LoVo (cell line): Measurements from ENCODE around the gene FOXO1.
"Not testable (repeated sequence)": the region's sequence is repeated elsewhere in the genome, so short reads cannot be mapped to it uniquely, and the experiment has no call there.

Experiments used
- DNase-seq: peaks from one replicate; pipeline ENCODE4 v3.0.0-alpha.2; 2016; ENCODE audit warnings: low spot score

The FOXO1 gene

GRCh38 chr13:40665126-40666044, 1.1 kb downstream of the FOXO1 start:
- no peak for DNase-seq

GRCh38 chr13:40664350-40665125, 1.9 kb downstream of the FOXO1 start:
- peak; percentile 70 for DNase-seq

- DNase-seq, result not testable (repeated sequence)
Observed at GRCh38 chr13:40664100-40664349, 2.4 kb downstream of the FOXO1 start.

GRCh38 chr13:40662866-40663265, 3.6 kb downstream of the FOXO1 start:
- DNase-seq, result no peak

GRCh38 chr13:40661875-40662665, 4.4 kb downstream of the FOXO1 start:
- no peak for DNase-seq

- DNase-seq, result no peak
Observed at GRCh38 chr13:40660692-40661091, 5.7 kb downstream of the FOXO1 start.

- DNase-seq, result no peak
Observed at GRCh38 chr13:40660141-40660664, 6.2 kb downstream of the FOXO1 start.

GRCh38 chr13:40657951-40658350, 8.5 kb downstream of the FOXO1 start:
- no peak for DNase-seq

GRCh38 chr13:40657307-40657706, 9.1 kb downstream of the FOXO1 start:
- no peak for DNase-seq

- no peak for DNase-seq
Observed at GRCh38 chr13:40656358-40656757, 10.1 kb downstream of the FOXO1 start.

- no peak for DNase-seq
Observed at GRCh38 chr13:40653527-40654318, 12.7 kb downstream of the FOXO1 start.

- DNase-seq, result no peak
Observed at GRCh38 chr13:40652588-40652940, 13.9 kb downstream of the FOXO1 start.

- DNase-seq, result no peak
Observed at GRCh38 chr13:40651866-40652587, 14.4 kb downstream of the FOXO1 start.

GRCh38 chr13:40648841-40649240, 17.6 kb downstream of the FOXO1 start:
- no peak for DNase-seq

GRCh38 chr13:40648040-40648439, 18.4 kb downstream of the FOXO1 start:
- peak; percentile 29 for DNase-seq

GRCh38 chr13:40644838-40645604, 21.4 kb downstream of the FOXO1 start:
- peak; percentile 41 for DNase-seq

GRCh38 chr13:40640845-40641458, 25.5 kb downstream of the FOXO1 start:
- no peak for DNase-seq

GRCh38 chr13:40640202-40640601, 26.2 kb downstream of the FOXO1 start:
- no peak for DNase-seq

GRCh38 chr13:40639221-40639681, 27.2 kb downstream of the FOXO1 start:
- no peak for DNase-seq

- DNase-seq, result no peak
Observed at GRCh38 chr13:40637643-40638042, 28.8 kb downstream of the FOXO1 start.
